Esophagus squamous epithelium (tissue), 5 donors: ENCODE results near the gene DOK3. TPM values are rescaled to one million over a fixed set of nuclear protein-coding genes. Genes with fewer than 3 reads are reported as not detected.

Source experiments
- DNase-seq: peaks from one replicate; lab custom pipeline; 2025; lab: John Stamatoyannopoulos, UW
- H3K27ac ChIP-seq, 4 donors: fragments of 200-600 bp; sonication (generic); one replicate each; pipeline ENCODE4 v1.5.1; 2016 to 2019; ENCODE audit warnings: mild to moderate bottlenecking in 1 of 4
- H3K27me3 ChIP-seq, 4 donors: fragments of 200-600 bp; sonication (generic); 1 replicate in 3 of 4; 2 replicates in 1 of 4; pipeline versions ENCODE4 v1.5.1 to v1.6.0; 2017 to 2021; ENCODE audit warnings: antibody characterized with exemption in 1 of 4
- H3K36me3 ChIP-seq, 3 donors: fragments of 200-600 bp; sonication (generic); one replicate each; pipeline ENCODE4 v1.5.1; 2016 to 2019
- H3K4me1 ChIP-seq, 3 donors: fragments of 200-600 bp; sonication (generic); one replicate each; pipeline ENCODE4 v1.5.1; 2017 to 2019
- H3K4me3 ChIP-seq, 4 donors: fragments of 200-600 bp; sonication (generic); 1 replicate in 3 of 4; 2 replicates in 1 of 4; pipeline ENCODE4 v1.5.1; 2016 to 2019; ENCODE audit warnings: mild to moderate bottlenecking in 2 of 4, moderate library complexity in 1 of 4
- H3K9me3 ChIP-seq, 3 donors: fragments of 200-600 bp; sonication (generic); one replicate each; pipeline ENCODE4 v1.5.1; 2016 to 2019
- POLR2A ChIP-seq, 4 donors: fragments of 450-650 bp; IDR thresholded peaks; one replicate each; pipeline ENCODE4 v1.6.1; 2017; ENCODE audit warnings: antibody characterized with exemption in 4 of 4, mild to moderate bottlenecking in 4 of 4, moderate library complexity in 3 of 4
- WGBS, 2 donors: methylation state at CpG; one replicate each; pipeline ENCODE4 v1.1.5; 2018; 5-methylcytosine and 5-hydroxymethylcytosine counted together
- intact Hi-C: fragments of 100-400 bp; cut with DNase I; formaldehyde crosslinking; loops from one replicate; pipeline ENCODE4 v1.15.0; 2022
- total RNA-seq, 4 donors: library from RNA; depleted of rRNA; stranded (reverse); fragments of >200 nt; gene quantifications; one replicate each; pipeline ENCODE4 v1.1.0, GENCODE V29; 2016
- TF ChIP-seq, protein P1 (sequence below), 6 experiments: fragments of 450-650 bp in 4 of 6; fragments of 200-600 bp in 2 of 6; sonication (generic) in 2 of 6; IDR thresholded peaks; one replicate each; pipeline ENCODE4 v1.5.1; 2016 to 2019; ENCODE audit warnings: antibody characterized with exemption in 6 of 6, mild to moderate bottlenecking in 4 of 6, moderate library complexity in 4 of 6
- donor health status: DM: yes; HTN: yes; CAD: no.

The DOK3 gene
- total RNA-seq, 4 donors from 2014 or later, result 2.4 to 7.2 (median 4.4) TPM

DNA sequence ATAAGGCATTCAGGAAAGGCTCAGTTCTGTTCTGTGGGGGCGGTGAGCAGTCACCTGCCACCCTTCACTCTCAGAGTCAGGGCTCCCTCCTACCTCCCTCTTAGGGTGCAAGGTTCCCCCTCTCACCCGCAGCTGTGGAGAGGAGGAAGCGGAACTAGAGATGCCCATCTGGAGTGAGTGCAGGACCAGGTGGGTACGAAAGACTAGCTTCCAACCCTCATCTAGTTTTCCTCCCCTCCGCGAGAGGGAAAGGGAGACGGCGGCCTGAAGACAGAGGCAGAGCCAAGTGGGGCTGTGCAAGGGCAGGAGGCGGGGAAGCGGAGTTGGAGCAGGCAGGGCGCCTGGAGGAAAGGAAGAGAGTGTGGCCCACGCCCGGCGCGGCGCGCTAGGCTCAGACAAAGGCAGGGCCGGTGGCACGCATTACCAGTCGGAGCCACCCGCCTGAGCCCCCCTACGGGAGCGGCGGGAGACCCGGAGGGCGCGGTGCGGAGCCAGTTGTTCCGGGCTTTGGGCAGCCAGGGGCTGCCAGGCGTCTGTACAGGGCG lies 55.7 kb downstream of the DOK3 start:
- DNase-seq, result no peak

DNA sequence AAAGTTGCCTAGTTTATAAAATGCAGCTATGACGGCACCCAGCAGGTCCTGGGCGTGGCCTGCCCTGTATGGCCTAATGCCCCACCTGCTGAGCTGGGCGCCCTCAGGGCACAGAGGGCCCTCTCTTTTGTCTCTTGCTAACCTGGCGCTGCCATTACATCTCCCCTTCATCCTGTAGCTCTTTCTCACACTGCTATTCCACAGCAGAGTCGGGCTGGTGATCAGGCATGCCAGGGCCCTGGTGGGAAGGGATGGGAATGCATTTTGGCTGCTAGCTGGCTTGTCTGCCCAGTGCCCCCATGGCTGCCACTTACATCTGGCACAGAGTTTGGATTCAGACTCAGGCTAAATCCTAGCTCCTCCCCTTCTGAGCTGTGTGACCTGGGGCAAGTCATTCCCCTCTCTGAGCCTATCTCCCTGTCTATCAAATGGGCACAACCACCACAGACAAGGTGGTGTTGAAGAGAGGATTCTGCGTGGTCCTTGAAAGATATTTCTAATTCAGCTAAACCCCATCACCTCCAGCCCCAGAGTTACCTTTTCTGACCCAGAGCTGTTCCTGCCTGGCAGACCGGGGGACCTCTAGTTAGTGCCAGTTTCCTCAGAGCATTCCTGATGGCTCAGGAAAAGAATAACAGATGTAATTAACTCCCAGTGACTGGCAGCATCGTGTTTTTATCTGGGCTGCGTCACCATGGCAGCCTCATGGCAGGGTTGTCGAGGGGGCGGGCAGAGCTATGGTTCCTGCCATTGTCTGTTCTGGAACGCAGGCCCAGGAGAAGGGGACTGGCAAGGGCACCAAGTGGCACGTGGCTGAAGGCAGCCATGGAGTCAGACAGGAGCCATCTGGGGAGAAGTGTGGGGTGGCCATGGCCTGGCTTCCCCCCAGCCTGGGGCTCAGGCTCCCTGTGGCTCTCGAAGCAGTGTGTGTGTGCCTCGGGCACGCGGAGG lies 56.7 kb downstream of the DOK3 start:
- H3K36me3 ChIP-seq, result peaks cover 0 to 3% (median 0%) of the 10 kb centered on the region in 3 donors
- no peak overlapping the region for H3K4me3 ChIP-seq
- TF ChIP-seq POLR2A (IDR thresholded peaks at IDR 0.05), result no peak
- TF ChIP-seq, protein P1, sequence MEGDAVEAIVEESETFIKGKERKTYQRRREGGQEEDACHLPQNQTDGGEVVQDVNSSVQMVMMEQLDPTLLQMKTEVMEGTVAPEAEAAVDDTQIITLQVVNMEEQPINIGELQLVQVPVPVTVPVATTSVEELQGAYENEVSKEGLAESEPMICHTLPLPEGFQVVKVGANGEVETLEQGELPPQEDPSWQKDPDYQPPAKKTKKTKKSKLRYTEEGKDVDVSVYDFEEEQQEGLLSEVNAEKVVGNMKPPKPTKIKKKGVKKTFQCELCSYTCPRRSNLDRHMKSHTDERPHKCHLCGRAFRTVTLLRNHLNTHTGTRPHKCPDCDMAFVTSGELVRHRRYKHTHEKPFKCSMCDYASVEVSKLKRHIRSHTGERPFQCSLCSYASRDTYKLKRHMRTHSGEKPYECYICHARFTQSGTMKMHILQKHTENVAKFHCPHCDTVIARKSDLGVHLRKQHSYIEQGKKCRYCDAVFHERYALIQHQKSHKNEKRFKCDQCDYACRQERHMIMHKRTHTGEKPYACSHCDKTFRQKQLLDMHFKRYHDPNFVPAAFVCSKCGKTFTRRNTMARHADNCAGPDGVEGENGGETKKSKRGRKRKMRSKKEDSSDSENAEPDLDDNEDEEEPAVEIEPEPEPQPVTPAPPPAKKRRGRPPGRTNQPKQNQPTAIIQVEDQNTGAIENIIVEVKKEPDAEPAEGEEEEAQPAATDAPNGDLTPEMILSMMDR (IDR thresholded peaks at IDR 0.05), result peak in 2 of 6 experiments; percentile 7 to 34
- H3K27ac ChIP-seq, result peak overlapping the region in 3 of 4 donors; percentile 68 to 91 (median 77)
- DNase-seq, result no peak
- intact Hi-C loops, result loop anchor here (5.0 to 10.0 kb wide), 2 partner anchors 46 to 138 kb away; partner anchors contain the start of genes F12 and MXD3
- peaks cover 42 to 85% (median 48%) of the 10 kb centered on the region in 3 donors for H3K4me1 ChIP-seq
- no peaks in the 10 kb centered on the region for H3K9me3 ChIP-seq
- WGBS, 2 donors, result 45 to 61% methylated on average over 12 of the region's 17 CpGs
- H3K27me3 ChIP-seq, result peaks cover 0 to 46% (median 0%) of the 10 kb centered on the region in 4 donors

More for the DNA sequence above, 55.7 kb downstream of the DOK3 start:
- peak overlapping the region; percentile 43 to 76 (median 60) for H3K4me3 ChIP-seq
- peaks cover 39 to 77% (median 45%) of the 10 kb centered on the region in 3 donors for H3K4me1 ChIP-seq
- peak overlapping the region; percentile 68 to 91 (median 80) for H3K27ac ChIP-seq
- H3K9me3 ChIP-seq, result no peaks in the 10 kb centered on the region
- 6 to 13% methylated on average over 13 to 15 of the region's 31 CpGs for WGBS, 2 donors
- H3K27me3 ChIP-seq, result peaks cover 0 to 36% (median 0%) of the 10 kb centered on the region in 4 donors
- H3K36me3 ChIP-seq, result peaks cover 0 to 12% (median 4%) of the 10 kb centered on the region in 3 donors
- TF ChIP-seq POLR2A (IDR thresholded peaks at IDR 0.05), result no peak
- TF ChIP-seq, protein P1 (IDR thresholded peaks at IDR 0.05), result no peak
- intact Hi-C loops, result loop anchor here (5.0 to 10.0 kb wide), 2 partner anchors 47 to 139 kb away; partner anchors contain the start of genes F12 and MXD3

Other genes with a start within 250 kb of the DOK3 start
- 10 to 100 TPM; 24.0 to 74.4 (median 49.8) TPM for gene RAB24, start 206.1 kb downstream of the DOK3 start, total RNA-seq
- gene PRELID1, start 206.0 kb downstream of the DOK3 start, total RNA-seq, result 100 to 1,000 TPM in 2 of 4 donors, 10 to 100 TPM in 2; 88.7 to 184 (median 108) TPM
- 10 to 100 TPM in 2 of 4 donors, 1 to 10 TPM in 2; 7.4 to 15.3 (median 9.5) TPM for gene MXD3, start 197.9 kb downstream of the DOK3 start, total RNA-seq
- 100 to 1,000 TPM; 225 to 384 (median 257) TPM for gene LMAN2, start 158.2 kb downstream of the DOK3 start, total RNA-seq
- gene RGS14, start 151.9 kb downstream of the DOK3 start, total RNA-seq, result 10 to 100 TPM; 32.7 to 37.8 (median 34.8) TPM
- under 1 TPM; 0.15 to 0.47 (median 0.25) TPM for gene SLC34A1, start 125.4 kb downstream of the DOK3 start, total RNA-seq
- 1 to 10 TPM in 1 of 4 donors, not detected in 3; 2.0 TPM for gene PFN3, start 109.2 kb downstream of the DOK3 start, total RNA-seq
- 10 to 100 TPM; 10.7 to 25.4 (median 19.6) TPM for gene F12, start 100.3 kb downstream of the DOK3 start, total RNA-seq
- 10 to 100 TPM; 24.6 to 39.7 (median 29.5) TPM for gene GRK6, start 83.2 kb downstream of the DOK3 start, total RNA-seq
- gene PRR7, start 63.0 kb downstream of the DOK3 start, total RNA-seq, result 1 to 10 TPM; 5.0 to 7.7 (median 6.4) TPM
- 10 to 100 TPM; 11.9 to 51.1 (median 27.2) TPM for gene DBN1, start 36.2 kb downstream of the DOK3 start, total RNA-seq
- gene PDLIM7, start 12.2 kb downstream of the DOK3 start, total RNA-seq, result 10 to 100 TPM; 17.1 to 81.6 (median 33.6) TPM
- gene DDX41, start 7.1 kb upstream of the DOK3 start, total RNA-seq, result 10 to 100 TPM; 63.4 to 96.5 (median 76.2) TPM
- 10 to 100 TPM; 28.5 to 52.1 (median 41.9) TPM for gene FAM193B, start 44.7 kb upstream of the DOK3 start, total RNA-seq
- gene TMED9, start 82.4 kb upstream of the DOK3 start, total RNA-seq, result 100 to 1,000 TPM in 3 of 4 donors, 10 to 100 TPM in 1; 96.5 to 141 (median 119) TPM
- 10 to 100 TPM; 13.5 to 22.9 (median 15.8) TPM for gene B4GALT7, start 90.3 kb upstream of the DOK3 start, total RNA-seq